ENCODE data around the gene CLASP1.

Gene CLASP1

GRCh38 chr2:121472470-121472993, 176.7 kb downstream of the CLASP1 start:
- Histone ChIP-seq H3K4me3 (no peak overlapping the region), H3K27ac (no peak overlapping the region)
- no peak for DNase-seq (ENCODE audit: low spot score)
- TF ChIP-seq CTCF (IDR thresholded peaks at IDR 0.05), result no peak

- no peak for DNase-seq (ENCODE audit: low spot score)
- no peak for TF ChIP-seq CTCF (IDR thresholded peaks at IDR 0.05)
These were observed 177.5 kb downstream of the CLASP1 start for GRCh38 chr2:121471532-121472469.

GRCh38 chr2:121470917-121471316, 178.3 kb downstream of the CLASP1 start:
- Histone ChIP-seq H3K27ac (no peak overlapping the region), H3K4me3 (no peak overlapping the region)
- no peak for TF ChIP-seq CTCF (IDR thresholded peaks at IDR 0.05)
- no peak for DNase-seq (ENCODE audit: low spot score)

More at GRCh38 chr2:121471532-121472469, 177.5 kb downstream of the CLASP1 start:
- H3K27ac ChIP-seq, result no peak overlapping the region
- H3K4me3 ChIP-seq, result no peak overlapping the region

GRCh38 chr2:121469356-121469755, 179.9 kb downstream of the CLASP1 start:
- Histone ChIP-seq H3K4me3 (no peak overlapping the region), H3K27ac (no peak overlapping the region)
- DNase-seq (ENCODE audit: low spot score), result no peak
- TF ChIP-seq CTCF (IDR thresholded peaks at IDR 0.05), result no peak

GRCh38 chr2:121468936-121469335, 180.3 kb downstream of the CLASP1 start:
- H3K4me3 ChIP-seq, result no peak overlapping the region
- no peak overlapping the region for H3K27ac ChIP-seq
- DNase-seq (ENCODE audit: low spot score), result no peak
- no peak for TF ChIP-seq CTCF (IDR thresholded peaks at IDR 0.05)

- TF ChIP-seq CTCF (IDR thresholded peaks at IDR 0.05), result no peak
- Histone ChIP-seq H3K27ac (no peak overlapping the region), H3K4me3 (no peak overlapping the region)
- no peak for DNase-seq (ENCODE audit: low spot score)
These were observed 190.0 kb downstream of the CLASP1 start for GRCh38 chr2:121459291-121459690.

- TF ChIP-seq CTCF (IDR thresholded peaks at IDR 0.05), result no peak
- Histone ChIP-seq H3K4me3 (no peak overlapping the region), H3K27ac (no peak overlapping the region)
- no peak for DNase-seq (ENCODE audit: low spot score)
These were observed 192.9 kb downstream of the CLASP1 start for GRCh38 chr2:121456325-121456724.

Measured in coronary artery (tissue), 2 donors.